ENCODE results near the gene RNASE9. TPM values are rescaled to one million over a fixed set of nuclear protein-coding genes. Genes with fewer than 3 reads are reported as not detected.
A peak's percentile ranks its signal among the peaks of the same experiment; 100 is the strongest.
"Not testable (repeated sequence)": the region's sequence is repeated elsewhere in the genome, so short reads cannot be mapped to it uniquely, and the experiment has no call there.

The RNASE9 gene
- not detected for total RNA-seq

- Mint-ChIP-seq H3K36me3 (ENCODE audit: insufficient read depth) (no peaks in the 10 kb centered on the region), H3K4me3 (no peak within 1 kb of the TSS), H3K27me3 (ENCODE audit: low read depth) (no peaks in the 10 kb centered on the region), H3K9me3 (no peaks in the 10 kb centered on the region), H3K4me1 (ENCODE audit: low read depth) (no peaks in the 10 kb centered on the region)
- no peak for ATAC-seq
- no peak for DNase-seq
Measured at GRCh38 chr14:20560961-20561360, at the start of gene RNASE9. Gene RNASE9 (minus strand): TSS chr14:20561047.

- Mint-ChIP-seq H3K36me3 (ENCODE audit: insufficient read depth) (no peaks in the 10 kb centered on the region), H3K4me3 (no peak overlapping the region), H3K27me3 (ENCODE audit: low read depth) (no peaks in the 10 kb centered on the region), H3K9me3 (no peaks in the 10 kb centered on the region), H3K4me1 (ENCODE audit: low read depth) (peaks cover 7% of the 10 kb centered on the region)
- ATAC-seq (peak; percentile 7 to 9), DNase-seq (peak; percentile 75)
Measured at GRCh38 chr14:20610002-20610765, 49.3 kb upstream of the RNASE9 start.

DNA sequence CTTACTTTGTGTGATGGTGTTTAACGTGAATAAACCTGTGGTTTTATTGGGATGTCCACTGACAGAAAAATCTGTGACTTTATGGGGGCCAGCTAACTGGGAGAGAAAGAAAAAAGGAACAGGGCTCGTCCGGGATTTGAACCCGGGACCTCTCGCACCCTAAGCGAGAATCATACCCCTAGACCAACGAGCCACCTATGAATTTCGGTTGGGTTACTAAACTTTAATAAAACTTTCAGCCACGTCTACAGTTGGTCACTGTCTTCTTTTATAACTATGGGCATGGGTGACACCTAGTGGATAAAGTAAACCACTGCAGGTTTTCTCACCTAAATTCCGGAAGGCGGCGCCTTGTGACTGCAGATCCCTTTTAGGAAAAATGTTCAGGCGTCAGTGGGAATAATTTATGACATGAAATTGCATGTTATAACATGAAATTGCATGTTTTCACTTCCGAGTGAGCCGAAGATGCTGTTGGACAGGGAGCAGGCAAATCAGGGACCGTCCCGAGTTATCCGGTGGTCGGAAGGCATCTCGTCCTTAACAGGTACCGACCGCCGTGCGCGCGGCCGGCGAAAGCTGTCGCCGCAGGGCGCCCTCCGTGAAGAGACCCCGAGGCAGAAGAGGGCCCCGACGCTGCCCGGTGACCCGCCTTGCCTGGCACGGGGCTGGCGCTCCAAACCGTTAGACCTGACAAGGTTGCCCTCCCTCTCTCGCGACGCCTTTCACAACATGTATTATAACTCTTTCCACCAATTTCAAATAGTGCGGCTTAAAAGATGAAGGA, 48.6 kb upstream of the RNASE9 start:
- ATAC-seq = peak; percentile 5 to 6
- no peak overlapping the region for H3K4me3 Mint-ChIP-seq
- no peaks in the 10 kb centered on the region for H3K9me3 Mint-ChIP-seq
- H3K4me1 Mint-ChIP-seq (ENCODE audit: low read depth) = peaks cover under 1% of the 10 kb centered on the region
- H3K27me3 Mint-ChIP-seq (ENCODE audit: low read depth) = no peaks in the 10 kb centered on the region
- no peaks in the 10 kb centered on the region for H3K36me3 Mint-ChIP-seq (ENCODE audit: insufficient read depth)
- DNase-seq = peak; percentile 42

GRCh38 chr14:20608383-20609110, 47.7 kb upstream of the RNASE9 start:
- no peaks in the 10 kb centered on the region for H3K9me3 Mint-ChIP-seq
- no peaks in the 10 kb centered on the region for H3K4me1 Mint-ChIP-seq (ENCODE audit: low read depth)
- H3K36me3 Mint-ChIP-seq (ENCODE audit: insufficient read depth) = no peaks in the 10 kb centered on the region
- DNase-seq (no peak), ATAC-seq (no peak)
- H3K27me3 Mint-ChIP-seq (ENCODE audit: low read depth) = no peaks in the 10 kb centered on the region
- no peak overlapping the region for H3K4me3 Mint-ChIP-seq

GRCh38 chr14:20607617-20608016, 46.8 kb upstream of the RNASE9 start:
- ATAC-seq (no peak), DNase-seq (no peak)
- Mint-ChIP-seq H3K9me3 (no peaks in the 10 kb centered on the region), H3K36me3 (ENCODE audit: insufficient read depth) (no peaks in the 10 kb centered on the region), H3K4me1 (ENCODE audit: low read depth) (no peaks in the 10 kb centered on the region), H3K27me3 (ENCODE audit: low read depth) (no peaks in the 10 kb centered on the region), H3K4me3 (no peak overlapping the region)

DNA sequence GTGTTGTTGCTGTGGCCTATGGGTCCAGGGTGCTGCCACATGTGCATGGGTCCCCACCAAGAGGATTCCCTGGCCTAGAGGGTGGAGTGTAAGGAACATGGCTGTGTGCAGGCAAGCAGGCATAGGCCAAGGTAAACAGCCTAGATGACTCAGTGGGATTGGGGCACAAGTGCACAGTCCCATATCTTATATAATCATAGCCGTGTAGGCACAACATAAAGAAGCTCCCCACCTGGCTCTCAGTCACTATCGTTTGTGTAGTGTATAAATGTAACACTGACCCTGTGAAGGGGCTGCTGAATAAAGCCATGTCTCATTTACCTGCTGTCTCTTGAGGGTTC, 46.0 kb upstream of the RNASE9 start:
- DNase-seq (no peak), ATAC-seq (no peak)
- no peaks in the 10 kb centered on the region for H3K27me3 Mint-ChIP-seq (ENCODE audit: low read depth)
- no peaks in the 10 kb centered on the region for H3K36me3 Mint-ChIP-seq (ENCODE audit: insufficient read depth)
- no peak overlapping the region for H3K4me3 Mint-ChIP-seq
- no peaks in the 10 kb centered on the region for H3K4me1 Mint-ChIP-seq (ENCODE audit: low read depth)
- no peaks in the 10 kb centered on the region for H3K9me3 Mint-ChIP-seq

- H3K4me3 Mint-ChIP-seq = no peak overlapping the region
- no peaks in the 10 kb centered on the region for H3K27me3 Mint-ChIP-seq (ENCODE audit: low read depth)
- H3K36me3 Mint-ChIP-seq (ENCODE audit: insufficient read depth) = no peaks in the 10 kb centered on the region
- H3K9me3 Mint-ChIP-seq = no peaks in the 10 kb centered on the region
- ATAC-seq (no peak), DNase-seq (no peak)
- no peaks in the 10 kb centered on the region for H3K4me1 Mint-ChIP-seq (ENCODE audit: low read depth)
Measured at GRCh38 chr14:20606190-20606901, 45.5 kb upstream of the RNASE9 start.

DNA sequence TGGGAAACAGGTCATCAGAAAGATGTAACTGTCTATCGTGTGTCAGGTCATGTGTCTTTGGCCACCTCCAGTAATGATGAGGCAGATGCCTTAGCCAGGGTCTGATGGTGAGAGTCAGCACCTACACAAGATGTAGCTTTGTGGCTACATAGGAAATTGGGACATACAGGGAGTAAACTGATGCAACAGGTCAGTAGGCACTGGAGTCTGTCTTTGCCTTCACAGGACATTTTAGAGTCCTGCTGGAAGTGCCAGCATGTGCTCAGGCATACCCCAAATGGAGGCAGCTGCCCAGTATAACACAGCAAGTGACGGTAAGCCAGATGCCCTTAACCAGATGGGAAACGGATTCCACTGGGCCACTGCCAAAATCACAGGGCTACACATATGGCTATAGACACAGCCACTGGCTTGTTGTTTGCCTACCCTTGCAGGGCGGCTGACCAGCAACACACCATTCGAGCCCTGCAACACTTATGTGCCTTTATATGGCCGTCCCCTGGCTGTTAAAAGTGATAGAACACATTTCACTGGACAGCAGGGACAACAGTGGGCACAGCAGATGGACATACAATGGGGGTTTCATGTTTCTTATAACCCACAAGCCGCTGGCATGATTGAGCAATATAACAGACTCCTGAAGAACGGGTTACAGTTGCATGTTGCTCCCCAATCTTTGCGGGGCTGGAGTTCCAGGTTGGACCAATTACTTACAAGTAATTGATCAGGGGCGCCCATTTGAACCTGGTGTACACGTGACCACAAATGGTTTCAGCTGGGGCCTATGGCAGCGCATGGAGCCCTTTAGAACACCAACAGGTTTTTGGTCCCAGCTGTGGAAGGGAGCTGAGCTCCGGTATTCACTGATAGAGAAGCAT, 43.2 kb upstream of the RNASE9 start:
- Mint-ChIP-seq H3K27me3 (ENCODE audit: low read depth) (no peaks in the 10 kb centered on the region), H3K9me3 (no peaks in the 10 kb centered on the region), H3K36me3 (ENCODE audit: insufficient read depth) (no peaks in the 10 kb centered on the region), H3K4me1 (ENCODE audit: low read depth) (no peaks in the 10 kb centered on the region), H3K4me3 (no peak overlapping the region)
- ATAC-seq (no peak), DNase-seq (no peak)

- Mint-ChIP-seq H3K9me3 (no peaks in the 10 kb centered on the region), H3K27me3 (ENCODE audit: low read depth) (no peaks in the 10 kb centered on the region), H3K36me3 (ENCODE audit: insufficient read depth) (no peaks in the 10 kb centered on the region), H3K4me1 (ENCODE audit: low read depth) (no peaks in the 10 kb centered on the region), H3K4me3 (no peak overlapping the region)
- DNase-seq (no peak), ATAC-seq (no peak)
Measured at GRCh38 chr14:20602583-20602982, 41.7 kb upstream of the RNASE9 start.

GRCh38 chr14:20601522-20601921, 40.7 kb upstream of the RNASE9 start:
- H3K36me3 Mint-ChIP-seq (ENCODE audit: insufficient read depth) = no peaks in the 10 kb centered on the region
- H3K27me3 Mint-ChIP-seq (ENCODE audit: low read depth) = no peaks in the 10 kb centered on the region
- DNase-seq (no peak), ATAC-seq (no peak)
- no peak overlapping the region for H3K4me3 Mint-ChIP-seq
- H3K4me1 Mint-ChIP-seq (ENCODE audit: low read depth) = no peaks in the 10 kb centered on the region
- H3K9me3 Mint-ChIP-seq = no peaks in the 10 kb centered on the region

GRCh38 chr14:20597108-20597507, 36.3 kb upstream of the RNASE9 start:
- no peaks in the 10 kb centered on the region for H3K27me3 Mint-ChIP-seq (ENCODE audit: low read depth)
- no peak for ATAC-seq

DNA sequence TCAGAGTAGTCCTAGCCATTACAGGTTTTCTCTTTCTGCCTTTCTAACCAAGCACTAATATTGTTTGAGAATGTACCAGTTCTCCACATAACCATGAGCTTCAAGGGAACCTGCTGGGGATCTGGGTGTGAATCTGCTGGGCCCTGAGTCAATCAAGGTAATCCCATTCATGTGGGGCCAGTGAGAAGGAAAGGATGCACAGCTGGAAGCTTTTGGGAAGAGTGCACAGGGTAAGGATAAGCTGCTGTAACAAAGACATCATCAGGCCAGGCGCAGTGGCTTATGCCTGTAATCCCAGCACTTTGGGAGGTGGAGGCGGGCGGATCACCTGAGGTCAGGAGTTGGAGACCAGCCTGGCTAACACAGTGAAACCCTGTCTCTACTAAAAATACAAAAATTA, 34.9 kb upstream of the RNASE9 start:
- H3K4me3 Mint-ChIP-seq; H3K4me1 Mint-ChIP-seq (ENCODE audit: low read depth); H3K36me3 Mint-ChIP-seq (ENCODE audit: insufficient read depth); DNase-seq; H3K27me3 Mint-ChIP-seq (ENCODE audit: low read depth); H3K9me3 Mint-ChIP-seq; ATAC-seq: not testable (repeated sequence)

More at GRCh38 chr14:20597108-20597507, 36.3 kb upstream of the RNASE9 start:
- Mint-ChIP-seq H3K4me3 (no peak overlapping the region), H3K4me1 (ENCODE audit: low read depth) (no peaks in the 10 kb centered on the region), H3K36me3 (ENCODE audit: insufficient read depth) (no peaks in the 10 kb centered on the region), H3K9me3 (no peaks in the 10 kb centered on the region)
- DNase-seq = no peak

GRCh38 chr14:20592574-20592973, 31.7 kb upstream of the RNASE9 start:
- ATAC-seq (no peak), DNase-seq (no peak)
- no peaks in the 10 kb centered on the region for H3K36me3 Mint-ChIP-seq (ENCODE audit: insufficient read depth)
- no peaks in the 10 kb centered on the region for H3K9me3 Mint-ChIP-seq
- H3K4me1 Mint-ChIP-seq (ENCODE audit: low read depth) = no peaks in the 10 kb centered on the region
- H3K27me3 Mint-ChIP-seq (ENCODE audit: low read depth) = peaks cover 3% of the 10 kb centered on the region
- no peak overlapping the region for H3K4me3 Mint-ChIP-seq
